Neural cell (in vitro differentiated cells): ENCODE results near the gene ITPK1. TPM values are rescaled to one million over a fixed set of nuclear protein-coding genes. Genes with fewer than 3 reads are reported as not detected.

Experiments
- H2AFZ ChIP-seq: fragments of 200-600, 300-800 bp; sonication (generic), shearing (Covaris generic); 2 replicates; pipeline ENCODE4 v1.6.0; 2014; ENCODE audit warnings: low read depth, mild to moderate bottlenecking, antibody characterized with exemption, low read length, moderate library complexity
- H3F3A ChIP-seq: fragments of 200-600 bp; shearing (Covaris generic); 2 replicates; pipeline ENCODE4 v1.6.1; 2016; ENCODE audit warnings: mild to moderate bottlenecking, moderate library complexity, mixed read lengths, antibody characterized with exemption, low read length; ENCODE audit not compliant: insufficient read depth, poor library complexity, severe bottlenecking
- H3K27ac ChIP-seq: fragments of 200-600, 300-800 bp; sonication (generic), shearing (Covaris generic); 2 replicates; pipeline ENCODE4 v1.5.1; 2014; ENCODE audit warnings: mild to moderate bottlenecking, low read length, moderate library complexity
- H3K27me3 ChIP-seq: fragments of 300-800, 200-600 bp; sonication (generic), shearing (Covaris generic); 2 replicates; pipeline ENCODE4 v1.6.0; 2014; ENCODE audit warnings: mild to moderate bottlenecking, low read depth, low read length, moderate library complexity; ENCODE audit not compliant: insufficient read depth
- H3K36me3 ChIP-seq: fragments of 300-800, 200-600 bp; sonication (generic), shearing (Covaris generic); 2 replicates; pipeline ENCODE4 v1.5.1; 2014; ENCODE audit warnings: mild to moderate bottlenecking, antibody characterized with exemption, low read length, moderate library complexity; ENCODE audit not compliant: insufficient read depth
- H3K4me2 ChIP-seq: fragments of 300-800, 200-600 bp; sonication (generic), shearing (Covaris generic); 2 replicates; pipeline ENCODE4 v1.6.0; 2014; ENCODE audit warnings: mild to moderate bottlenecking, low read length
- H3K4me3 ChIP-seq: fragments of 300-800, 200-600 bp; sonication (generic), shearing (Covaris generic); 2 replicates; pipeline ENCODE4 v1.5.1; 2014; ENCODE audit warnings: mild to moderate bottlenecking, low read length, moderate library complexity
- H3K79me2 ChIP-seq: fragments of 200-600 bp; shearing (Covaris generic); replicated peaks from 2 replicates; pipeline ENCODE4 v1.6.0; 2014; ENCODE audit warnings: mild to moderate bottlenecking, low read length, moderate library complexity; ENCODE audit not compliant: insufficient read depth
- H3K9ac ChIP-seq: fragments of 300-800, 200-600 bp; sonication (generic), shearing (Covaris generic); 2 replicates; pipeline ENCODE4 v1.6.1; 2016; ENCODE audit warnings: mild to moderate bottlenecking, low read length, mixed read lengths
- H3K9me2 ChIP-seq: fragments of 200-600 bp; shearing (Covaris generic); 2 replicates; pipeline ENCODE4 v1.6.1; 2016; ENCODE audit warnings: mild to moderate bottlenecking, low read length, mixed read lengths; ENCODE audit not compliant: insufficient read depth
- H3K9me3 ChIP-seq: fragments of 200-600, 300-800 bp; sonication (generic), shearing (Covaris generic); 2 replicates; pipeline ENCODE4 v1.6.1; 2016; ENCODE audit warnings: mild to moderate bottlenecking, mixed run types, low read length, moderate library complexity, mixed read lengths
- H4K20me1 ChIP-seq: fragments of 200-600 bp; shearing (Covaris generic); 2 replicates; pipeline ENCODE4 v1.6.1; 2016; ENCODE audit warnings: mild to moderate bottlenecking, mixed run types; ENCODE audit not compliant: insufficient read depth
- CTCF ChIP-seq: fragments of 450-650 bp; IDR thresholded peaks from 2 replicates; pipeline ENCODE4 v1.5.1; 2014; ENCODE audit warnings: antibody characterized with exemption, mild to moderate bottlenecking, moderate library complexity; ENCODE audit not compliant: poor library complexity, severe bottlenecking
- EP300 ChIP-seq: fragments of 450-650 bp; conservative IDR thresholded peaks from 2 replicates; pipeline ENCODE4 v1.6.1; 2014; ENCODE audit warnings: antibody characterized with exemption, mild to moderate bottlenecking, moderate library complexity; ENCODE audit not compliant: poor library complexity, severe bottlenecking
- EZH2 ChIP-seq: fragments of 200-600, 300-800 bp; shearing (Covaris generic), sonication (generic); IDR thresholded peaks from 2 replicates; pipeline ENCODE4 v1.6.1; 2014; ENCODE audit warnings: antibody characterized with exemption, low read length, borderline replicate concordance, mild to moderate bottlenecking; ENCODE audit not compliant: insufficient read depth, poor library complexity, severe bottlenecking
- MXI1 ChIP-seq: fragments of 450-650 bp; conservative IDR thresholded peaks from 2 replicates; pipeline ENCODE4 v1.6.1; 2014; ENCODE audit warnings: antibody characterized with exemption, mild to moderate bottlenecking; ENCODE audit not compliant: poor library complexity, severe bottlenecking
- POLR2AphosphoS5 ChIP-seq: IDR thresholded peaks from 2 replicates; pipeline ENCODE4 v1.6.1; 2012
- RAD21 ChIP-seq: fragments of 450-650 bp; conservative IDR thresholded peaks from 2 replicates; pipeline ENCODE4 v1.6.1; 2014; ENCODE audit warnings: antibody characterized with exemption, mild to moderate bottlenecking, moderate library complexity
- REST ChIP-seq: IDR thresholded peaks from 2 replicates; pipeline ENCODE4 v1.6.1; 2012; ENCODE audit warnings: borderline replicate concordance
- SMC3 ChIP-seq: fragments of 450-650 bp; conservative IDR thresholded peaks from 2 replicates; pipeline ENCODE4 v1.6.1; 2014; ENCODE audit warnings: antibody characterized with exemption, mild to moderate bottlenecking, moderate library complexity; ENCODE audit not compliant: poor library complexity
- TAF1 ChIP-seq: IDR thresholded peaks from 2 replicates; pipeline ENCODE4 v1.6.1; 2012; ENCODE audit warnings: low read depth
- polyA plus RNA-seq: library from polyadenylated mRNA; depleted of rRNA; stranded (reverse); fragments of >200 nt; gene quantifications from 2 replicates; pipeline ENCODE4 v1.2.3, GENCODE V29; 2014

Gene ITPK1
- polyA plus RNA-seq, 1 donor from 2014 or later = 65.0 TPM

- H3K27ac ChIP-seq = no peak overlapping the region
- no peak overlapping the region for H3K9ac ChIP-seq
- no peaks in the 10 kb centered on the region for H3K9me3 ChIP-seq
- no peak for TF ChIP-seq RAD21
- no peak for TF ChIP-seq EZH2
- no peak for TF ChIP-seq CTCF
- TF ChIP-seq SMC3 = no peak
- TF ChIP-seq TAF1 = no peak
- TF ChIP-seq MXI1 = no peak
- no peak for TF ChIP-seq EP300
- TF ChIP-seq POLR2AphosphoS5 = no peak
- TF ChIP-seq REST = no peak
- no peak overlapping the region for H3K4me2 ChIP-seq
- H3K4me3 ChIP-seq = no peak overlapping the region
- no peaks in the 10 kb centered on the region for H3F3A ChIP-seq
- H3K36me3 ChIP-seq = no peaks in the 10 kb centered on the region
- H3K9me2 ChIP-seq = no peaks in the 10 kb centered on the region
- no peaks in the 10 kb centered on the region for H4K20me1 ChIP-seq
- no peak overlapping the region for H2AFZ ChIP-seq
- no peaks in the 10 kb centered on the region for H3K27me3 ChIP-seq
- H3K79me2 ChIP-seq = no peaks in the 10 kb centered on the region
Measured at GRCh38 chr14:93057586-93058280, 58.0 kb downstream of the ITPK1 start.

GRCh38 chr14:93056840-93057585 is 58.7 kb downstream of the ITPK1 start:
- H3K4me3 ChIP-seq = no peak overlapping the region

More at GRCh38 chr14:93056840-93057585, 58.7 kb downstream of the ITPK1 start:
- no peaks in the 10 kb centered on the region for H3K36me3 ChIP-seq
- H3K9ac ChIP-seq = no peak overlapping the region
- no peaks in the 10 kb centered on the region for H4K20me1 ChIP-seq
- H3K9me2 ChIP-seq = no peaks in the 10 kb centered on the region
- H3K79me2 ChIP-seq = no peaks in the 10 kb centered on the region
- H3K9me3 ChIP-seq = no peaks in the 10 kb centered on the region
- no peaks in the 10 kb centered on the region for H3F3A ChIP-seq
- no peaks in the 10 kb centered on the region for H3K27me3 ChIP-seq
- no peak overlapping the region for H2AFZ ChIP-seq
- no peak overlapping the region for H3K27ac ChIP-seq
- no peak for TF ChIP-seq CTCF
- no peak for TF ChIP-seq REST
- TF ChIP-seq RAD21 = no peak
- TF ChIP-seq SMC3 = no peak
- TF ChIP-seq POLR2AphosphoS5 = no peak
- no peak for TF ChIP-seq EZH2
- no peak for TF ChIP-seq TAF1
- no peak for TF ChIP-seq EP300
- no peak for TF ChIP-seq MXI1
- no peak overlapping the region for H3K4me2 ChIP-seq
